NCI-H2227 (cell line): ENCODE data around the gene TERT.

Experiments
- DNase-seq: peaks from one replicate; lab custom pipeline; 2025; ENCODE audit not compliant: unreplicated experiment; lab: John Stamatoyannopoulos, UW

The TERT gene

GRCh38 chr5:1319436-1320256 is 24.8 kb upstream of the TERT start:
- no peak for DNase-seq

GRCh38 chr5:1318659-1319251 is 23.9 kb upstream of the TERT start:
- DNase-seq: no peak

- no peak for DNase-seq
These were observed 23.2 kb upstream of the TERT start for GRCh38 chr5:1317921-1318565.

- DNase-seq: no peak
These were observed 21.9 kb upstream of the TERT start for GRCh38 chr5:1316588-1317340.

GRCh38 chr5:1315709-1316587 is 21.1 kb upstream of the TERT start:
- DNase-seq: peak; percentile 19

- DNase-seq: no peak
These were observed 20.3 kb upstream of the TERT start for GRCh38 chr5:1315018-1315708.

GRCh38 chr5:1314564-1314982 is 19.7 kb upstream of the TERT start:
- no peak for DNase-seq

- no peak for DNase-seq
These were observed 18.3 kb upstream of the TERT start for GRCh38 chr5:1312993-1313833.

GRCh38 chr5:1312206-1312605 is 17.3 kb upstream of the TERT start:
- no peak for DNase-seq

- no peak for DNase-seq
These were observed 16.7 kb upstream of the TERT start for GRCh38 chr5:1311439-1312055.

- no peak for DNase-seq
These were observed 15.2 kb upstream of the TERT start for GRCh38 chr5:1310118-1310517.

GRCh38 chr5:1304033-1304432 is 9.2 kb upstream of the TERT start:
- no peak for DNase-seq

- no peak for DNase-seq
These were observed 7.4 kb upstream of the TERT start for GRCh38 chr5:1302258-1302657.

GRCh38 chr5:1300581-1301083 is 5.8 kb upstream of the TERT start:
- no peak for DNase-seq

GRCh38 chr5:1299961-1300360 is 5.1 kb upstream of the TERT start:
- DNase-seq: no peak

- DNase-seq: no peak
These were observed 4.6 kb upstream of the TERT start for GRCh38 chr5:1299511-1299850.

- DNase-seq: no peak
These were observed 4.0 kb upstream of the TERT start for GRCh38 chr5:1298723-1299510.

GRCh38 chr5:1298067-1298551 is 3.2 kb upstream of the TERT start:
- DNase-seq: no peak
